GM19035 (cell line): ENCODE measurements around the gene GATA5.

Experiments used
- ATAC-seq: cut with Tn5 transposase; IDR thresholded peaks from one replicate; pipeline ENCODE4 v1.9.1; 2021; ENCODE audit not compliant: unreplicated experiment

The GATA5 gene

DNA sequence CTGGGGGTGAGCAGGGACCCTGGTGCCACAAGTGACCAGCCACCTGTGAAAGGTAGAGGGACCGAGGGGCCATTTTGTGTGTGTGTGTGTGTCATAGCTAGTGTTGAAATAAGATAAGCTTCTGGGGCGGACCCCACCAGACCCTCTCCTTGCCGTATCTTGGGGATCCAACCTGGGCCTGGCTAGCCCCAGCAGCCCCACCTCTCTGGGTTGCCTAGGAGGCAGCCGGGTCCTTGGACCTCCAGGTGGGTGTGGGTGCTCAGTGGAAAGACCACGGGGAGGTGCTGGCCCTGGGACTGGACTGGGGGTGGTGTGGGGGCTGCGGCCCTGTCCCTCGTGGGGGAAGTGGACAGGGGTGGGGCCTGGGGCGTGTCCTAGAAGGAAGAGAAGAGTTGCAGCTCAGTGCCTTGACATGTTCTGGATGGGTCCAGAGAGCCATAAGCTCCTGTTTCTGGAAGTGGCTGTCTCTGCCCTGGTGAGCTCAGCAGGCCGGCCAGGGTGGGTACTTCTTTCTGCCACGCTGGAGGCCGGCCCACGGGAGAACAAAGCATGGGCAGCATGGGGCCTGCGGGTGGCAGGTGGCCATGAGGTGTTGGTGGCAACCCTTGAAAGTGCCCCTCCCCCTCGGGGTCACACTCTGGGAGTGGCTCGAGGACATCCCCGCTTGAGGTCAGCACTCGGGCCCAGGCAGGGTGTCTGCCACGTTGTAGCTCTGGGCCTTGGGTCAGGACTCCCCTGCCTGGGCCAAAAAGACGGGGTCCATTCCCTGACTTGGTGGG is 56.9 kb downstream of the GATA5 start:
- ATAC-seq = no peak

DNA sequence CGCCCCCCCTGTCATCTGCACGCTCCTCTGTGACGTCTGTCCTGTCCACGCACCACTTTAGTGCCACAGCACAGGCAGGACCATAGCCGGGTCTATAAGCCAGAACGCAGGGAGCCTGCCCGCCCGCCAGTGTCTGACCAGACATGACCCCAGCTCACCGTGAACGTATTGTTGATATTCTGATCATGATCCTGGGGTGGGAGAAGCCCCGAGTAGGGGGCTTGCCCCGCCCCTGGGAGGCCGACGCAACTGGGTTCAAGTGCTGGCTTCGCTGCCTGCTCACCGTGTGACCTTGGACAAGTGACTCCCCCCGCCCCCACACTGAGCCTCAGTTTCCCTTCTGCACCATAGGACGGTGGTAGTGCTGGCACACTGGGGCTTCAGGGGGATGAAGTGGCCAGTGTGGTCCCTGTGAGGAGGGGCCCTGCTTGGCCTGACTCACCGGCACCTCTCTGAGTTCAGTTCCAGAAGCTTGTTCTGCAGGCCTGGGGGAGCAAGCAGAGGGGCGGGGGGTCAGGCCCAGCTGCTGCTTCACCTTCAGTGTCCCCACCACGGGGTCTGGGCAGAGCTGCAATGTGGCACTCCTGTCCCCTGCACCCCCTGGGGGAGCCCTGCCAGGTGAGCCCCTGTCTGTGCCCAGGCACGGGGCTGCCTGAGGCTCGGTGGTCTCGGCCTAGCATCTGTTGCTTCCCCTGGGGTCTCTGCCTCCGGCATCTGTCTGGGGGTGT is 57.6 kb downstream of the GATA5 start:
- ATAC-seq = no peak

DNA sequence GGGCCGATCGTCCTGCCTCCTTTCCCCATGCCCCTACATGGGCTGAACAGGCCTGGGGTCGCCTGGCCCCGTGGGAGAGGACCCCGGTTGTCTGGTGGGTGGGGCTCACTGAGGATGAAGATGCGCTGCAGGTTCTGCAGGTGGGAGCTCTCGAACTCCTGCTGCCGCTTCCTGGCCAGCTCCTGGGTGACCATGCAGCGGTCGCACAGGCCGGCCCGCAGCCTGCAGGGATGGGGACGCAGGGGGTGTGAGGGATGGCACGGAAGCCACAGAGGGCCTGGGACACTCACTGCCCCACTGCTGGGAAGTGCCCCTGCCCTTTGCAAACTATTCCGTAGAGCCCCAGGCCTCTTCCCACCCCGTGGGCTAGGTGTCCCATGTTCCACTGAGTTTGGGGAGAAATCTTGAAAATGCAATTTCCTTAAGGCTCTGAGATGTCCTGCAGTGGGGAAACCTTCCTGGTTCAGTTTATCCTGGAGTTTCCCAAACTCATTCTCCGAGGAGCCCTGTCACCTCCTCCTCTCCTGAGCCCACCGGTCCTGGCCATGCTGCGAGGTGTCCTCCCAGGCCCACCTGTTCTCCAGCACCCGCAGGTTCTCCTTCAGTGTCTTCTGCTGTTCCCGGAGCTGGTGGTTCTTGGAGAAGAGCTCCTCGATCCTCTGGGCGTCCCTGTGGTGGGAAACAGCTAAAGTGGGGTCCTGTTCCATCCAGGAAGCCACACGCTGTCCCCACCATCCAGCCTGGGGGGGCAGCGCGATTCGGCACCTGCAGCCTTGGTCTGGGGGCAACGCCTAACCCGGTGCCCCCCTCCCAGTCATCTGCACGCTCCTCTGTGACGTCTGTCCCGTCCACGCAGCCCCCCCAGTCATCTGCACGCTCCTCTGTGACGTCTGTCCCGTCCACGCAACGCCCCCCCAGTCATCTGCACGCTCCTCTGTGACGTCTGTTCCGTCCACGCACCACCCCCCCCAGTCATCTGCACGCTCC is 58.9 kb downstream of the GATA5 start:
- no peak for ATAC-seq

DNA sequence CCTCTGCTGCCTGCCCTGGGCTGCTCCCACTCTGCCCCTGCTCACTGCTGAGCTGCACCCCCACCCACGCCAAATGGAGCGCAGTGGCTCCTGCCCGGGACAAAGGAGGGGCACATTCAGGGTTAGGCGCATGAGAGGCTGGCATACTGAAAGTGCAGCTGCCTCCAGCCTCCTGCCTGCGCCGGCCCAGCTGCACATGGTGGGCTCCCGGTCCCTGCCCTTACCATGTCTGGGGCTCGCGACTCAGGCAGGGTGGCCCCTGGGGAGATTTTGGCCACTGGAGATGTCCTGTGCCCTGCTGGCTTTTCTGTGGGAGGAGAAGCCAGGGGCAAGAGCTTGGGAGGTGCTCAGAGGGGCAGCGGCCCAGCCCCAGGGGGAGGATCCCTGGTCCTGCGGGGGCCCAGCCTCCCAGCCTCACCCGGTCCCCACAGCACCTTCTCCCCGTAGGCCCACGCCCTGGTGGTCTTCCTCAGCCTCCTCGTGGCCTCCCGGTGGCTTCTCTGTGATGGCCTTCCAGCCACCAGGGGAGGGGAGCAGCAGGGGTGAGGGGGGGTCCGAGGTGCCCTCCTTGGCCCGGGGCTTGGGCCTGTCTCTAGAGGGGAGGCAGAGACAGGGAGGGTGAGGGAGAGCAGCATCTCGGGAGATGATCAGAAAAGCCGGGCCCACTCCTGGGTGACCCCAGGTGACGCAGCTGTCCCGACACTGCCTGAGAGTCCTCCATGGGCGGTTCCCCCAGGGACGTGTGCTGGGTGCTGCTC is 60.3 kb downstream of the GATA5 start:
- ATAC-seq = no peak

- no peak for ATAC-seq
Measured at GRCh38 chr20:62413896-62414481, 61.8 kb downstream of the GATA5 start.
